ENCODE measurements around the gene RHBDF2. TPM values are rescaled to one million over a fixed set of nuclear protein-coding genes. Genes with fewer than 3 reads are reported as not detected.

Gene RHBDF2
- total and polyA plus RNA-seq, 4 donors: 20.1 to 116 (median 39.6) TPM

GRCh38 chr17:76506408-76507345 lies 5.5 kb upstream of the RHBDF2 start:
- 30 to 32% methylated on average over 24 of the region's 24 CpGs for WGBS, 2 donors
- no peaks in the 10 kb centered on the region for H3K27me3 ChIP-seq (ENCODE audit: control insufficient read depth in 3 of 3, insufficient read depth in 3 of 3, low read length in 2 of 3)
- no peak overlapping the region for H3K9ac ChIP-seq (ENCODE audit: insufficient read depth in 1 of 2, low read length in 2 of 2)
- DNase-seq (peak; percentile 76 to 84 (median 79)), ATAC-seq (ENCODE audit: insufficient read depth, low FRiP score) (peak; percentile 65)
- peak; percentile 95 for TF ChIP-seq CTCF (IDR thresholded peaks at IDR 0.05; ENCODE audit: control extremely low read depth, extremely low read depth)
- no peaks in the 10 kb centered on the region for H3K36me3 ChIP-seq (ENCODE audit: control insufficient read depth in 4 of 4, insufficient read depth in 4 of 4, low read length in 4 of 4)
- no peaks in the 10 kb centered on the region for H3K9me3 ChIP-seq (ENCODE audit: control insufficient read depth in 4 of 4, insufficient read depth in 3 of 4, low read length in 3 of 4)
- H3K27ac ChIP-seq (ENCODE audit: low read depth in 1 of 2, low read length in 1 of 2): no peak overlapping the region
- peaks cover 0 to 15% (median 5%) of the 10 kb centered on the region in 5 donors for H3K4me1 ChIP-seq (ENCODE audit: control insufficient read depth in 5 of 5, insufficient read depth in 5 of 5, low read length in 5 of 5)
- no peak overlapping the region for H3K4me3 ChIP-seq

GRCh38 chr17:76504117-76504516 lies 2.9 kb upstream of the RHBDF2 start:
- DNase-seq: no peak
- no peak overlapping the region for H3K9ac ChIP-seq (ENCODE audit: insufficient read depth in 1 of 2, low read length in 2 of 2)
- H3K9me3 ChIP-seq (ENCODE audit: control insufficient read depth in 4 of 4, insufficient read depth in 3 of 4, low read length in 3 of 4): no peaks in the 10 kb centered on the region
- H3K27me3 ChIP-seq (ENCODE audit: control insufficient read depth in 3 of 3, insufficient read depth in 3 of 3, low read length in 2 of 3): no peaks in the 10 kb centered on the region
- H3K36me3 ChIP-seq (ENCODE audit: control insufficient read depth in 4 of 4, insufficient read depth in 4 of 4, low read length in 4 of 4): no peaks in the 10 kb centered on the region
- 32 to 51% methylated on average over 7 of the region's 7 CpGs for WGBS, 2 donors
- no peak overlapping the region for H3K27ac ChIP-seq (ENCODE audit: low read depth in 1 of 2, low read length in 1 of 2)
- no peak for TF ChIP-seq CTCF (IDR thresholded peaks at IDR 0.05; ENCODE audit: control extremely low read depth, extremely low read depth)
- H3K4me3 ChIP-seq: no peak overlapping the region
- ATAC-seq (ENCODE audit: insufficient read depth, low FRiP score): no peak
- peaks cover 0 to 20% (median 2%) of the 10 kb centered on the region in 5 donors for H3K4me1 ChIP-seq (ENCODE audit: control insufficient read depth in 5 of 5, insufficient read depth in 5 of 5, low read length in 5 of 5)

- H3K9ac ChIP-seq (ENCODE audit: insufficient read depth in 1 of 2, low read length in 2 of 2): no peak overlapping the region
- peaks cover 2 to 34% (median 9%) of the 10 kb centered on the region in 5 donors for H3K4me1 ChIP-seq (ENCODE audit: control insufficient read depth in 5 of 5, insufficient read depth in 5 of 5, low read length in 5 of 5)
- no peaks in the 10 kb centered on the region for H3K27me3 ChIP-seq (ENCODE audit: control insufficient read depth in 3 of 3, insufficient read depth in 3 of 3, low read length in 2 of 3)
- no peaks in the 10 kb centered on the region for H3K36me3 ChIP-seq (ENCODE audit: control insufficient read depth in 4 of 4, insufficient read depth in 4 of 4, low read length in 4 of 4)
- ATAC-seq (ENCODE audit: insufficient read depth, low FRiP score) (no peak), DNase-seq (no peak)
- no peak for TF ChIP-seq CTCF (IDR thresholded peaks at IDR 0.05; ENCODE audit: control extremely low read depth, extremely low read depth)
- no peaks in the 10 kb centered on the region for H3K9me3 ChIP-seq (ENCODE audit: control insufficient read depth in 4 of 4, insufficient read depth in 3 of 4, low read length in 3 of 4)
- no peak overlapping the region for H3K4me3 ChIP-seq
- H3K27ac ChIP-seq (ENCODE audit: low read depth in 1 of 2, low read length in 1 of 2): peak overlapping the region in 1 of 2 donors; percentile 87
- WGBS, 2 donors: 63 to 76% methylated on average over 8 of the region's 8 CpGs
These were observed 1.4 kb upstream of the RHBDF2 start for GRCh38 chr17:76502341-76503211.

Measured in lung (tissue), 12 donors.